Astrocyte (in vitro differentiated cells and primary cell): ENCODE measurements around the gene LAMA3. TPM values are rescaled to one million over a fixed set of nuclear protein-coding genes. Genes with fewer than 3 reads are reported as not detected.

ENCODE experiments used
- DNase-seq: peaks from one replicate; pipeline ENCODE4 v3.0.0-alpha.2; 2010; ENCODE audit warnings: low read depth
- FAIRE-seq: peaks from 2 replicates; lab custom pipeline; 2011; peaks lifted over from hg19 to GRCh38; lab: Jason Lieb, UNC
- H2AFZ ChIP-seq: 2 replicates; pipeline ENCODE4 v1.6.0; 2012; ENCODE audit warnings: low read depth, low read length, inconsistent platforms
- H3K27ac ChIP-seq: 2 replicates; pipeline ENCODE4 v1.5.1; 2011; ENCODE audit warnings: low read depth, low read length, inconsistent platforms
- H3K27me3 ChIP-seq: 2 replicates; pipeline ENCODE4 v1.6.0; 2011; ENCODE audit warnings: low read length, inconsistent platforms; ENCODE audit not compliant: insufficient read depth
- H3K36me3 ChIP-seq: 2 replicates; pipeline ENCODE4 v1.5.1; 2011; ENCODE audit warnings: low read length, inconsistent platforms; ENCODE audit not compliant: insufficient read depth
- H3K4me1 ChIP-seq: 2 replicates; pipeline ENCODE4 v1.5.1; 2011; ENCODE audit warnings: low read length, inconsistent platforms; ENCODE audit not compliant: insufficient read depth
- H3K4me2 ChIP-seq: 2 replicates; pipeline ENCODE4 v1.6.0; 2012; ENCODE audit warnings: low read length, inconsistent platforms
- H3K4me3 ChIP-seq: 2 replicates; pipeline ENCODE4 v1.5.1; 2011; ENCODE audit warnings: low read depth, mild to moderate bottlenecking, low read length, inconsistent platforms; ENCODE audit not compliant: insufficient read depth
- H3K79me2 ChIP-seq: 2 replicates; pipeline ENCODE4 v1.6.0; 2012; ENCODE audit warnings: mild to moderate bottlenecking, low read length, inconsistent platforms; ENCODE audit not compliant: insufficient read depth
- H3K9ac ChIP-seq: 2 replicates; pipeline ENCODE4 v1.6.0; 2012; ENCODE audit warnings: mild to moderate bottlenecking, low read length, inconsistent platforms
- H3K9me3 ChIP-seq: 2 replicates; pipeline ENCODE4 v1.5.1; 2012; ENCODE audit warnings: low read depth, mild to moderate bottlenecking, low read length, inconsistent platforms; ENCODE audit not compliant: insufficient read depth
- H4K20me1 ChIP-seq: 2 replicates; pipeline ENCODE4 v1.6.0; 2012; ENCODE audit warnings: low read length, inconsistent platforms; ENCODE audit not compliant: insufficient read depth
- H3K27ac Mint-ChIP-seq: one replicate; pipeline ENCODE4 v1.8.0; 2021; ENCODE audit warnings: mild to moderate bottlenecking, mixed read lengths; ENCODE audit not compliant: unreplicated experiment
- H3K27me3 Mint-ChIP-seq: one replicate; pipeline ENCODE4 v1.8.0; 2021; ENCODE audit warnings: low read depth, mixed read lengths; ENCODE audit not compliant: unreplicated experiment
- H3K36me3 Mint-ChIP-seq: one replicate; pipeline ENCODE4 v1.8.0; 2021; ENCODE audit warnings: low read depth, mixed read lengths; ENCODE audit not compliant: unreplicated experiment
- H3K4me1 Mint-ChIP-seq: one replicate; pipeline ENCODE4 v1.8.0; 2021; ENCODE audit warnings: low read depth, mixed read lengths; ENCODE audit not compliant: unreplicated experiment
- H3K4me3 Mint-ChIP-seq: one replicate; pipeline ENCODE4 v1.8.0; 2021; ENCODE audit warnings: mild to moderate bottlenecking, moderate library complexity, mixed read lengths; ENCODE audit not compliant: unreplicated experiment
- H3K9me3 Mint-ChIP-seq: one replicate; pipeline ENCODE4 v1.8.0; 2021; ENCODE audit warnings: mild to moderate bottlenecking, mixed read lengths; ENCODE audit not compliant: unreplicated experiment
- EZH2 ChIP-seq: IDR thresholded peaks from 2 replicates; pipeline ENCODE4 v1.6.1; 2012; ENCODE audit warnings: mild to moderate bottlenecking, low read length, inconsistent platforms; ENCODE audit not compliant: insufficient read depth
- total RNA-seq: library from RNA; stranded (reverse); gene quantifications from 2 replicates; pipeline ENCODE4 v1.2.1, GENCODE V29; 2021
- TF ChIP-seq, protein P1 (sequence below): IDR thresholded peaks from 2 replicates; pipeline ENCODE4 v1.5.1; 2011; ENCODE audit warnings: low read depth, mild to moderate bottlenecking, inconsistent platforms, low read length, moderate library complexity; ENCODE audit not compliant: insufficient read depth

The LAMA3 gene
- total RNA-seq, 1 donor from 2014 or later, result 0.86 TPM

DNA sequence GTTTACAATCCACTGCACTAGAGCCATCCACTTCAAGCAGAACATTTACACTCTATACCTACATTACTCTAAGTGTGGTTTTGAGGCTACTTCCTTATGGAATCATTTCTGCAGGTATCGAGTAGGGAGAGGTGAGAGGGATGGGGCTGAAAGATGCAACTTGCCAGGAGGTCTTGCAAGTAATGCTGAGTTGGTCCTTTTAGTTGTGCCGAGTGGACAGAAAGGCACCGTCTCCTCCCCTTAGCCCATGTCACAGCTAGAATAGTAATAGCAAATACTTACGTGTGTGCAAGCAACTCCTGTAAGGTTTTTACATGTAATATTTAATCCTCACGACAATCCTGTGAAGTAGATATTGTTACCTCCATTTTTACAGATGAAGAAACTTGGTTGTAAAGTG is 166.5 kb downstream of the LAMA3 start:
- Histone ChIP-seq H4K20me1 (no peaks in the 10 kb centered on the region), H3K4me3 (no peak overlapping the region), H2AFZ (no peak overlapping the region), H3K36me3 (no peaks in the 10 kb centered on the region), H3K27me3 (no peaks in the 10 kb centered on the region), H3K27ac (no peak overlapping the region), H3K9ac (no peak overlapping the region), H3K4me1 (peaks cover 18% of the 10 kb centered on the region), H3K9me3 (no peaks in the 10 kb centered on the region), H3K4me2 (no peak overlapping the region), H3K79me2 (no peaks in the 10 kb centered on the region)
- Mint-ChIP-seq H3K27ac (no peak overlapping the region), H3K9me3 (no peaks in the 10 kb centered on the region), H3K36me3 (no peaks in the 10 kb centered on the region), H3K4me1 (peaks cover 21% of the 10 kb centered on the region), H3K4me3 (no peak overlapping the region), H3K27me3 (peaks cover 10% of the 10 kb centered on the region)
- FAIRE-seq (no peak), DNase-seq (no peak)
- TF ChIP-seq, protein P1, sequence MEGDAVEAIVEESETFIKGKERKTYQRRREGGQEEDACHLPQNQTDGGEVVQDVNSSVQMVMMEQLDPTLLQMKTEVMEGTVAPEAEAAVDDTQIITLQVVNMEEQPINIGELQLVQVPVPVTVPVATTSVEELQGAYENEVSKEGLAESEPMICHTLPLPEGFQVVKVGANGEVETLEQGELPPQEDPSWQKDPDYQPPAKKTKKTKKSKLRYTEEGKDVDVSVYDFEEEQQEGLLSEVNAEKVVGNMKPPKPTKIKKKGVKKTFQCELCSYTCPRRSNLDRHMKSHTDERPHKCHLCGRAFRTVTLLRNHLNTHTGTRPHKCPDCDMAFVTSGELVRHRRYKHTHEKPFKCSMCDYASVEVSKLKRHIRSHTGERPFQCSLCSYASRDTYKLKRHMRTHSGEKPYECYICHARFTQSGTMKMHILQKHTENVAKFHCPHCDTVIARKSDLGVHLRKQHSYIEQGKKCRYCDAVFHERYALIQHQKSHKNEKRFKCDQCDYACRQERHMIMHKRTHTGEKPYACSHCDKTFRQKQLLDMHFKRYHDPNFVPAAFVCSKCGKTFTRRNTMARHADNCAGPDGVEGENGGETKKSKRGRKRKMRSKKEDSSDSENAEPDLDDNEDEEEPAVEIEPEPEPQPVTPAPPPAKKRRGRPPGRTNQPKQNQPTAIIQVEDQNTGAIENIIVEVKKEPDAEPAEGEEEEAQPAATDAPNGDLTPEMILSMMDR, result no peak
- no peak for TF ChIP-seq EZH2

DNA sequence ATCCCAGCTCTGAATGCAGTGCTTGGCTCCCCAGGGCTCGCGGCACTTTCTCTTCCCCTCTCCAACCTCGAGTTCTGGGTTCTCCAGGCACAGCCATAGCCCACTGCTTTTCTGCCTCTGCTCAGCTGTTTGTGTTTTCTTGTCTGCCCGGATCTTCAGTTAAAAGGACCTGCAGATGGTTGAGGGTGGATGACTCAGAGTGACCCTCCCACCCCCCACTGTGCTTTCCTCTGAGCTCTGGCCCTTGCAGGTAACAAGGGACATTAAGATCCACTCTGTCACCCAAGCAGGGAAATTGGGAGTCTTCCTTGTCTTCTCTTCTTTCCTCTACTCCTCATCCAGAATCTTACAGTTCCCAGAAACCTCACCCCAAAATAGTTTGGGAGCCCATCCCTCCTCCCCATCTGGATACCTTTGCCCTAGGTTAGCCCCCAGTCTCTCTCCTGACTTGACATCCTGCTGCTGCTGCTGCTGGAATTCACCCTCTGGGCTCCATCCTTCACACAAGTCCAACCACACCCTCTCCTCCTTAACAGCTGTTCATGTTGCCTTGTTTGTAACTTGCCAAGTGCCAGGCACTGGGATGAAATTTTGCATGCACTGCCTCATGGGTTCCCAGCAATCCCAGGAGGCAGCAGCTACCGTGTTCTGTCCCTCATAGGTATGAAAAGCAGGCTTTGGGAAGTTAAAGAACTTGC is 167.4 kb downstream of the LAMA3 start:
- H3K27me3 ChIP-seq, result no peaks in the 10 kb centered on the region
- no peaks in the 10 kb centered on the region for H3K36me3 Mint-ChIP-seq
- H3K4me2 ChIP-seq, result peak overlapping the region; percentile 9
- H3K4me3 ChIP-seq, result no peak overlapping the region
- DNase-seq (no peak), FAIRE-seq (no peak)
- H3K79me2 ChIP-seq, result no peaks in the 10 kb centered on the region
- peak overlapping the region; percentile 27 for H3K4me3 Mint-ChIP-seq
- H3K36me3 ChIP-seq, result no peaks in the 10 kb centered on the region
- H3K9me3 Mint-ChIP-seq, result no peaks in the 10 kb centered on the region
- peaks cover 26% of the 10 kb centered on the region for H3K4me1 Mint-ChIP-seq
- peaks cover 5% of the 10 kb centered on the region for H3K27me3 Mint-ChIP-seq
- H3K4me1 ChIP-seq, result peaks cover 22% of the 10 kb centered on the region
- no peaks in the 10 kb centered on the region for H4K20me1 ChIP-seq
- H3K27ac Mint-ChIP-seq, result peak overlapping the region; percentile 41
- no peak overlapping the region for H2AFZ ChIP-seq
- no peak overlapping the region for H3K27ac ChIP-seq
- no peaks in the 10 kb centered on the region for H3K9me3 ChIP-seq
- TF ChIP-seq EZH2, result no peak
- TF ChIP-seq, protein P1, result no peak
- H3K9ac ChIP-seq, result no peak overlapping the region

DNA sequence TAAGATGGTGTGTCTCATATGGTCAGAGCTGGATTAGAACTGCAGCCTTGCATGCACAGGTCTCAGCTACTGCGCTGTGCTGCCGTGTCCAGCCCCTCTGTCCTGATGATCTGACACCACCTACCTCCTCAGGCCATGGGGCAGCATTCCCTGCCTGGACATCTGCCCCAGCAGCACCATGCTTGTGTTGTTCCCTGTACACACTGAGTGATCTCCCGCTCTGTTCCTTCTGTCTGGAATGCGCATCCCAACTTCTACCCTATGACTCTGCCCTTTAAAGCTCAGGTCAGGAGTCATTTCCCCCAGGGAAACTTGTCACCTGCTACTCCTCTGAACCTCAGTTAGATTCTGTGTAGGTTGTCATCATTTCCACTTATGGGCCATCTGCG is 167.9 kb downstream of the LAMA3 start:
- H4K20me1 ChIP-seq, result no peaks in the 10 kb centered on the region
- Mint-ChIP-seq H3K27me3 (peaks cover 2% of the 10 kb centered on the region), H3K9me3 (no peaks in the 10 kb centered on the region), H3K4me1 (peaks cover 31% of the 10 kb centered on the region), H3K27ac (no peak overlapping the region), H3K4me3 (no peak overlapping the region), H3K36me3 (no peaks in the 10 kb centered on the region)
- no peak overlapping the region for H3K27ac ChIP-seq
- TF ChIP-seq EZH2, result no peak
- FAIRE-seq (no peak), DNase-seq (no peak)
- H3K4me2 ChIP-seq, result no peak overlapping the region
- no peaks in the 10 kb centered on the region for H3K36me3 ChIP-seq
- peaks cover 27% of the 10 kb centered on the region for H3K4me1 ChIP-seq
- H3K9ac ChIP-seq, result no peak overlapping the region
- no peak overlapping the region for H2AFZ ChIP-seq
- H3K4me3 ChIP-seq, result no peak overlapping the region
- no peaks in the 10 kb centered on the region for H3K27me3 ChIP-seq
- no peaks in the 10 kb centered on the region for H3K9me3 ChIP-seq
- no peaks in the 10 kb centered on the region for H3K79me2 ChIP-seq
